ENCODE data around the gene TNFRSF13B.

Gene TNFRSF13B

GRCh38 chr17:16927641-16928321 lies 44.1 kb downstream of the TNFRSF13B start:
- no peak for TF ChIP-seq CTCF (IDR thresholded peaks at IDR 0.05; ENCODE audit: extremely low read depth, missing control alignments)
- no peak for DNase-seq (ENCODE audit: low spot score)

GRCh38 chr17:16926571-16927451 lies 45.1 kb downstream of the TNFRSF13B start:
- TF ChIP-seq CTCF (IDR thresholded peaks at IDR 0.05; ENCODE audit: extremely low read depth, missing control alignments) = no peak
- DNase-seq (ENCODE audit: low spot score) = no peak

GRCh38 chr17:16926061-16926511 lies 45.8 kb downstream of the TNFRSF13B start:
- DNase-seq (ENCODE audit: low spot score) = no peak
- no peak for TF ChIP-seq CTCF (IDR thresholded peaks at IDR 0.05; ENCODE audit: extremely low read depth, missing control alignments)

GRCh38 chr17:16925461-16926060 lies 46.4 kb downstream of the TNFRSF13B start:
- no peak for TF ChIP-seq CTCF (IDR thresholded peaks at IDR 0.05; ENCODE audit: extremely low read depth, missing control alignments)
- DNase-seq (ENCODE audit: low spot score) = no peak

DNA sequence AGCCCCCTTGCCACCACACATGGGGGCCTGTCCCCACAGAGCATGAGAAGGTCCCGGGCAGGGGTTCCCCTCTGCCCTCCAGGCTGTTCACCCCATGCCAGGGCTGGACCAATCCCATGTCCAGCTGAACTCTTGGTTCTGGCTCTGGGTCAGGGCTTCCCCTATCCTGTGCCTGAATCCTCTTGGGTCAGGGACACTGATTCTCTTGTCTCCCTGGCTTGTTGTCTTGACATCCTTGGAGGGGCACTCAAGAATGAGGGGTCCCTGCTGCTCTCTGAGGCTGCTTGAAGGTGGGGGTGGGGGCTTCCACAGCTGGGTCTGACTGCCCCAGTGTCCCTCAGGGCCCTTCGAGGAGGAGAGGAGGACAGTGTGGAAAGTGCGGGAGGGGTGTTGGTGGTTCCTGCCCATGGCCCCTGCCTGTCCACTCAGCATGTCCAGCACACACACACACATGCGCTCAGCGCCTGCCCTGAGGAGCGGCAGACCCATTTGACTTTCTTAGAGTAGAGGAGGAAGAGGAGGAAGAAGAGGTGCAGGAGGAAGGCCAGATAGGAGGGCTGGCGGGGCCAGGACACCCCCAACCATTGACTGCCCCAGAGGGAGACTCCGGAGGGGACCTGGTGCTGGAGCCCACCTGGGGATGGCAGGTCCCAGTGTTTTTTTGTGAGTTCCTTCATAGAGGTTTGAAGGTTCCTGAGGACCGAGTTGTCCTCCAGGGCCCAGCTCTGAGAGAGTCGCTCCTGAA lies 47.0 kb downstream of the TNFRSF13B start:
- TF ChIP-seq CTCF (IDR thresholded peaks at IDR 0.05; ENCODE audit: extremely low read depth, missing control alignments) = no peak
- no peak for DNase-seq (ENCODE audit: low spot score)

GRCh38 chr17:16923904-16924695 lies 47.8 kb downstream of the TNFRSF13B start:
- DNase-seq (ENCODE audit: low spot score) = no peak
- no peak for TF ChIP-seq CTCF (IDR thresholded peaks at IDR 0.05; ENCODE audit: extremely low read depth, missing control alignments)
